PC-3 (cell line): ENCODE results near the gene BTNL3.

Experiments
- CTCF ChIP-seq: fragments of 300-600 bp; sonication (generic); conservative IDR thresholded peaks from 2 replicates; pipeline ENCODE4 v1.5.1; 2017; ENCODE audit warnings: antibody characterized with exemption, low read depth, mild to moderate bottlenecking, low read length
- EZH2 ChIP-seq: fragments of 300-600 bp; sonication (generic); IDR thresholded peaks from one replicate; pipeline ENCODE4 v1.6.1; 2017; ENCODE audit warnings: antibody characterized with exemption, mild to moderate bottlenecking, low read length; ENCODE audit not compliant: unreplicated experiment

GRCh38 chr5:181052672-181053487 lies 64.2 kb downstream of the BTNL3 start:
- no peak for TF ChIP-seq CTCF
- TF ChIP-seq EZH2: no peak
